AG04450 (cell line): ENCODE results near the gene GSTT4. TPM values are rescaled to one million over a fixed set of nuclear protein-coding genes. Genes with fewer than 3 reads are reported as not detected.

Source experiments
- CTCF ChIA-PET: fragments of 300-600, 350-600 bp; formaldehyde crosslinking; extraction: SDS; loops from one replicate; lab custom pipeline; 2022; ENCODE audit warnings: antibody characterized with exemption, inconsistent platforms; lab: Charles Lee
- POLR2A ChIA-PET: fragments of 350-600 bp; formaldehyde crosslinking; extraction: SDS; loops from one replicate; lab custom pipeline; 2021; ENCODE audit warnings: antibody characterized with exemption, inconsistent platforms; lab: Yijun Ruan, JAX
- DNase-seq: peaks from one replicate; pipeline ENCODE4 v3.0.0-alpha.2; 2011; ENCODE audit warnings: low read depth, low spot score
- H3K27ac ChIP-seq: one replicate; pipeline ENCODE4 v1.5.1; 2012; ENCODE audit warnings: low read depth, low read length, control low read depth
- H3K27me3 ChIP-seq: one replicate; pipeline ENCODE4 v1.6.0; 2012; ENCODE audit warnings: low read length; ENCODE audit not compliant: control insufficient read depth, insufficient read depth
- H3K4me3 ChIP-seq: 2 replicates; pipeline ENCODE4 v1.5.1; 2011; ENCODE audit warnings: mild to moderate bottlenecking, low read depth, low read length, control low read depth
- H3K9me3 ChIP-seq: 2 replicates; pipeline ENCODE4 v1.5.1; 2012; ENCODE audit warnings: low read length; ENCODE audit not compliant: control insufficient read depth, insufficient read depth
- polyA plus RNA-seq: library from polyadenylated mRNA; depleted of rRNA; stranded (reverse); fragments of >200 nt; gene quantifications from 2 replicates; pipeline ENCODE4 v1.2.3, GENCODE V29; 2011
- TF ChIP-seq, protein P1 (sequence below): IDR thresholded peaks from 2 replicates; pipeline ENCODE4 v1.5.1; 2011; ENCODE audit warnings: low read depth, low read length, control low read depth, inconsistent platforms

GSTT4 gene
- polyA plus RNA-seq, 1 experiment, result not detected

DNA sequence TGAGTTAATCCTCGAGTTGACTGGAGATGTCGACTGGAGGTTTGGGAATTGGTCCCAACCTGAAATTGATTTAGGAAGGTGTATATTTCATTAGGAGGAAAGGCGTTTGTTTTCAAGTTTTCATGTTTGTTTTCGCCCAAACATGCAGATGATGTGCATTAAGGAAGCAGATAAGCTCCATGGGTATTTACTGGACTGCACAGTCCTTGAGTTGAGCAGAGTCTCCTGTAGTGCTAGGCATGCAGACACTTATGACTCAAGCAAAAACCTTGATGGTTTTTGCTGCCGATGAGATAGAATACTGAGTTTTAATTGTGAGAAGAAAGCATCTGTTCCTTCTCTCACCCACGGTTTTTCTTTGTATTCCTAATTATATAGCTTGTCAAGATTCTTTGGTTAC lies 33.8 kb upstream of the GSTT4 start:
- no peak overlapping the region for H3K27ac ChIP-seq
- no peak overlapping the region for H3K4me3 ChIP-seq
- TF ChIP-seq, protein P1, sequence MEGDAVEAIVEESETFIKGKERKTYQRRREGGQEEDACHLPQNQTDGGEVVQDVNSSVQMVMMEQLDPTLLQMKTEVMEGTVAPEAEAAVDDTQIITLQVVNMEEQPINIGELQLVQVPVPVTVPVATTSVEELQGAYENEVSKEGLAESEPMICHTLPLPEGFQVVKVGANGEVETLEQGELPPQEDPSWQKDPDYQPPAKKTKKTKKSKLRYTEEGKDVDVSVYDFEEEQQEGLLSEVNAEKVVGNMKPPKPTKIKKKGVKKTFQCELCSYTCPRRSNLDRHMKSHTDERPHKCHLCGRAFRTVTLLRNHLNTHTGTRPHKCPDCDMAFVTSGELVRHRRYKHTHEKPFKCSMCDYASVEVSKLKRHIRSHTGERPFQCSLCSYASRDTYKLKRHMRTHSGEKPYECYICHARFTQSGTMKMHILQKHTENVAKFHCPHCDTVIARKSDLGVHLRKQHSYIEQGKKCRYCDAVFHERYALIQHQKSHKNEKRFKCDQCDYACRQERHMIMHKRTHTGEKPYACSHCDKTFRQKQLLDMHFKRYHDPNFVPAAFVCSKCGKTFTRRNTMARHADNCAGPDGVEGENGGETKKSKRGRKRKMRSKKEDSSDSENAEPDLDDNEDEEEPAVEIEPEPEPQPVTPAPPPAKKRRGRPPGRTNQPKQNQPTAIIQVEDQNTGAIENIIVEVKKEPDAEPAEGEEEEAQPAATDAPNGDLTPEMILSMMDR, result no peak
- H3K9me3 ChIP-seq, result no peaks in the 10 kb centered on the region
- CTCF ChIA-PET, result no interaction called here
- no peaks in the 10 kb centered on the region for H3K27me3 ChIP-seq
- POLR2A ChIA-PET, result interaction anchor here (0.6 kb wide), 1 partner anchor 441 kb away, joined by 8 read pairs; no protein-coding TSS in a partner anchor
- no peak for DNase-seq

DNA sequence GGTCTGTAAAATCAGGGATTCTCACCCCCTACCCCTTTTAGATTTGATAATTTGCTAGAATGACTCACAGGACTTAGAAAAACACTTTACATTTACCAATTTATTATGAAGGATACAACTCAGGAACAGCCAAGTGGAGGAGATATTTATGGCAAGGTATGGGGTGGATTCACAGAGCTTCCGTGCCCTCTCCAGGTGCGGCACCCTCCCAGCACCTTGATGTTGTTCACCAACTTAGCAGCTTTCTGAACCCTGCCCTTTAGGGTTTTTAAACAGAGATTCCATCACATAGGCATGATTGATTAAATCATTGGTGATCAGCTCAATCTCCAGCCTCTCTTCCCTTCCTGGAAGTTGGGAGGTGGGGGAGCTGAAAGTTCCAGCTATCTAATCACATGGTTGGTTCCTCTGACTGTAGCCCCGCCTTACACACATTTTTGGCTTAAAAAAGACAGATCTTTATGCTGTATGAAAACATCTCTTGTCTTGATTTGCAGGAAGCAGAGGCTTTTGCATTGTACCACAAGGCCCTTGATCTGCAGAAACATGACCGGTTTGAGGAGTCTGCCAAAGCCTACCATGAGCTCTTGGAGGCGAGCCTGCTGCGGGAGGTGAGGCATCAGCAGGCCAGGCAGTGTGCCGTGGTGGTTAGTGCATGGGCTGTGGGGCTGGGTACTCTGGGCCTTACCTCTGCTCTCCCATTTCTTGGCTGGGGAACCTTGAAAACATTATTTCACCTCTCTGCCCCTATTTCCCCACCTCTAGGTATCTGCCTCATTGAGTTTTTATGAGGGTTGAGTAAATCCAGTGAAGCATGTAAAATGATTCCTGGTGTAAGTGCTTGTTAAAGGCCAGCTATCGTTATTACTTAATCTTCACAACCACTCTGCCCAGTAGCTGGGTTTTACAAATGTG lies 32.9 kb upstream of the GSTT4 start:
- H3K4me3 ChIP-seq, result no peak overlapping the region
- H3K27ac ChIP-seq, result no peak overlapping the region
- no peak for DNase-seq
- no peaks in the 10 kb centered on the region for H3K27me3 ChIP-seq
- ChIA-PET CTCF (no interaction called here), POLR2A (interaction anchor here (0.6 kb wide), 1 partner anchor 441 kb away, joined by 8 read pairs; no protein-coding TSS in a partner anchor)
- no peaks in the 10 kb centered on the region for H3K9me3 ChIP-seq
- TF ChIP-seq, protein P1, result no peak

GRCh38 chr22:24035296-24035695 lies 30.0 kb upstream of the GSTT4 start:
- TF ChIP-seq, protein P1, result no peak
- CTCF ChIA-PET, result no interaction called here
- no peak for DNase-seq
- Histone ChIP-seq H3K27ac (no peak overlapping the region), H3K9me3 (no peaks in the 10 kb centered on the region), H3K27me3 (no peaks in the 10 kb centered on the region), H3K4me3 (no peak overlapping the region)
- POLR2A ChIA-PET, result interaction anchor here (0.5 kb wide), 1 partner anchor 714 kb away, joined by 4 read pairs; no protein-coding TSS in a partner anchor

GRCh38 chr22:24033731-24034130 lies 28.5 kb upstream of the GSTT4 start:
- TF ChIP-seq, protein P1, result no peak
- no peak overlapping the region for H3K27ac ChIP-seq
- H3K9me3 ChIP-seq, result no peaks in the 10 kb centered on the region
- no peak for DNase-seq
- no peak overlapping the region for H3K4me3 ChIP-seq
- POLR2A ChIA-PET, result no interaction called here
- H3K27me3 ChIP-seq, result no peaks in the 10 kb centered on the region
- CTCF ChIA-PET, result no interaction called here

DNA sequence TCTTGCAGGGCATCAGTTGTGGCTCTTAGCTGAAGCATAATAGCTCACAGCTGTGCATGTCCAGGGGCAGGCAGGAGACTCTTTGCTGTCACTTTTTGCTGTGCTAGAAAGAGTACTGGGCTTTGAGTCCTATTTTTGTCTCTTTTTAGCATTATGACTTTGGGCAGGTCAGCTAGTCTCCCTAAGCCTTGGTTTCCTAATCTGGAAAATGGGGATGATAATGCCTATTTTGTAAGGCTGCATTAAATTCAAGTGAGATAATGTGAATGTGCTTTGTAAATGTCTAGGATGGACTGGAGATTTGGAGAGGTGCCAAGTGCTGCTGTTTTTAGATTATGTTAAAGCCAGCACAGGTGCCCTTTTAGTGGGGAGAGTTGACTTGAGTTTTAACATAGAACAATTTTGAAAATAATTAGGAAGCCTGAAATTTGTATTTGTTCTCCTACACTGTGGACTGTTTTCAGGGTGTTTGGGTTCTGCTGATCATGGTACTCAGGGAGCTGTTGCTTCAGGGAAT lies 25.0 kb upstream of the GSTT4 start:
- no peak overlapping the region for H3K4me3 ChIP-seq
- H3K27ac ChIP-seq, result no peak overlapping the region
- TF ChIP-seq, protein P1, result no peak
- POLR2A ChIA-PET, result no interaction called here
- CTCF ChIA-PET, result interaction anchor here (1.0 kb wide), 2 partner anchors 11 to 145 kb away, joined by 3 to 6 read pairs; no protein-coding TSS in a partner anchor
- no peak for DNase-seq
- no peaks in the 10 kb centered on the region for H3K9me3 ChIP-seq
- H3K27me3 ChIP-seq, result no peaks in the 10 kb centered on the region
